Stimulated activated CD4-positive, alpha-beta T cell treated with anti-CD3 and anti-CD28 coated beads, TNF-alpha, amount 100 ng/mL, for 4 hours (primary cell): ENCODE results near the gene TAS1R1.
"Not testable (repeated sequence)": the region's sequence is repeated elsewhere in the genome, so short reads cannot be mapped to it uniquely, and the experiment has no call there.

Experiments
- DNase-seq, 3 experiments: peaks; one replicate each; pipeline ENCODE4 v3.0.0-alpha.2; 2020; ENCODE audit warnings: low read depth in 3 of 3

TAS1R1 gene

GRCh38 chr1:6588893-6589520 is 33.9 kb downstream of the TAS1R1 start:
- no peak for DNase-seq

- no peak for DNase-seq
These were observed 34.9 kb downstream of the TAS1R1 start for GRCh38 chr1:6590046-6590445.

- DNase-seq, result no peak
These were observed 36.1 kb downstream of the TAS1R1 start for GRCh38 chr1:6591222-6591621.

- DNase-seq, result no peak
These were observed 36.5 kb downstream of the TAS1R1 start for GRCh38 chr1:6591644-6592043.

- no peak for DNase-seq
These were observed 37.3 kb downstream of the TAS1R1 start for GRCh38 chr1:6592441-6592840.

- no peak for DNase-seq
These were observed 37.9 kb downstream of the TAS1R1 start for GRCh38 chr1:6592865-6593593.

GRCh38 chr1:6593810-6594209 is 38.7 kb downstream of the TAS1R1 start:
- no peak for DNase-seq

GRCh38 chr1:6594977-6595740 is 40.1 kb downstream of the TAS1R1 start:
- DNase-seq, result no peak

- DNase-seq, result no peak
These were observed 41.2 kb downstream of the TAS1R1 start for GRCh38 chr1:6596351-6596750.

- DNase-seq, result no peak
These were observed 42.0 kb downstream of the TAS1R1 start for GRCh38 chr1:6596886-6597776.

GRCh38 chr1:6597777-6598131 is 42.6 kb downstream of the TAS1R1 start:
- no peak for DNase-seq

- DNase-seq, result peak in 2 of 3 experiments; percentile 50 to 59
These were observed 44.3 kb downstream of the TAS1R1 start for GRCh38 chr1:6599141-6599975.

- not testable (repeated sequence) for DNase-seq
These were observed 44.9 kb downstream of the TAS1R1 start for GRCh38 chr1:6599991-6600390.

- no peak for DNase-seq
These were observed 45.4 kb downstream of the TAS1R1 start for GRCh38 chr1:6600410-6601048.

- peak; percentile 54 to 75 (median 69) for DNase-seq
These were observed 46.2 kb downstream of the TAS1R1 start for GRCh38 chr1:6601049-6601922.

GRCh38 chr1:6601923-6602668 is 47.0 kb downstream of the TAS1R1 start:
- DNase-seq, result peak in 1 of 3 experiments; percentile 21

GRCh38 chr1:6602669-6603237 is 47.6 kb downstream of the TAS1R1 start, which contains the start of gene KLHL21:
KLHL21 (minus strand) TSS chr1:6602869; CDS start chr1:6602817, 52 bp downstream.
- peak; percentile 76 to 84 (median 80) for DNase-seq
